ENCODE data around the gene S100A3.

S100A3 gene

DNA sequence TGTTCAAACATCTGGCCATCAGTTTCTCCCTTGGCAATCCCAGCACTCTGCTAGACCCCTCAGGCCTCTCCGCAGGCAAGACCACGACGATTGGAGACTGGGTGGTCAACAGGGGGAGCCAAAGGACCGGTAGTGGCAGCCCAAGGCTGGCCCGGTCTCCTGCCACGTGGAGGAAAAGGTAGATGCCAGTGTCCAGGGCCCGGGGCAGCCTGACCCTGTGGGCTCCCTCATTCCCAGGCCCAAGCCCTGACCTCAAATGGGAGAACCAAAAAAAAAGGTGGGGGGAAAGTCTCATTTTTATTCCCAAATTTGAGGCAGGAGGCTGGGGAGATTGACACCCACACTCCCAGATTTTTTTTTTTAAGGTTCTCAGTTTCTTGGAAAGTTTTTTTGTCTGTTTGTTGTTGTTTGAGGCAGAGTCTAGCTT, 38.1 kb downstream of the S100A3 start:
- peak; percentile 50 to 52 for DNase-seq (ENCODE audit: low read depth in 2 of 2)

DNA sequence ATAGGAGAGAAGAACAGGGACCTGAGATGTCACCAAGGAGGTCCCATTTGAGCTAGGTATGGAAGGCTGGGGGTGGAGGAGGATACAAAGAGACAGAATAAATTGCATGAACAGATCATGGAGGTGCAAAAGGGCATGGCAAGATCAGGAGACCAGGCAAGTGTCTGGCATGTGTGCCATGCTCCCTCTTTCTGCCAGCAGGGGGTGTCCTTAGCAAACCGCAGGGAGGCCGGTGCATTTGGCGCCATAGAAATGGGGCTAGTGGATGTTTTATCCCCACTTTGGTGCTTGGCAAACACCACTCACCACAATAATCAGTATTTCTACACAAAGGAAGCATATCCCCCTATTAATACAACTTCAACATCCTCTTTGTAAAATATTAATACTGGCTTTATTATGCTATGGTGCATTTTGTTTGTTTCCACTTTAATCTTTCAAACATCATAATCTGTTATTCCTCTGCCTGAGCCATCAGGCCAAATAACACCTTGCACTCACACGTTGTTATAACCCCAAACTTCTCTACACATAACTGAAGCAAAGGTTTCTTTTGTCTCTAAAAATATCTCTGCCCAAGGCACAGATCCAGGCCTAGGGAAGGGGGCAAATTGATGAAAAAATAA, 39.2 kb downstream of the S100A3 start:
- DNase-seq (ENCODE audit: low read depth in 2 of 2) = no peak

DNA sequence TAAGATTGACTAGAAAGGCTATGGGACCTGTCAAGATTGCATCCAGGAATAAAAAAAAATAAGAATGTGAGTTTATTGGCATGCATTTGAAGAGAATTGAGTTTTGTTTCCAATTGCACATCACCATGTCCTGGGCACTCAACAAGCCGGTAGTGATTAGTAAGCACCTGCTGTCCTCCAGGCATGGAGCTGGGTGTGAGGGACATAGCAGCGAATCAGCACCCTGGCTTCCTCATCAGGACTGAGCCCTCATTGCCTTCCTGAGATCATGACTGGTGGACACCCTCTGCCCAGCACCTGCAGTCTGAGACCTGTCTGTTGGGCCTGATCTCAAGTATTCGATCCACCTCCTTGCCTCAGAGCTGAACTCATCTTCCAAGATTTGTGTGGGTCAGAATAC, 40.0 kb downstream of the S100A3 start:
- no peak for DNase-seq (ENCODE audit: low read depth in 2 of 2)

DNA sequence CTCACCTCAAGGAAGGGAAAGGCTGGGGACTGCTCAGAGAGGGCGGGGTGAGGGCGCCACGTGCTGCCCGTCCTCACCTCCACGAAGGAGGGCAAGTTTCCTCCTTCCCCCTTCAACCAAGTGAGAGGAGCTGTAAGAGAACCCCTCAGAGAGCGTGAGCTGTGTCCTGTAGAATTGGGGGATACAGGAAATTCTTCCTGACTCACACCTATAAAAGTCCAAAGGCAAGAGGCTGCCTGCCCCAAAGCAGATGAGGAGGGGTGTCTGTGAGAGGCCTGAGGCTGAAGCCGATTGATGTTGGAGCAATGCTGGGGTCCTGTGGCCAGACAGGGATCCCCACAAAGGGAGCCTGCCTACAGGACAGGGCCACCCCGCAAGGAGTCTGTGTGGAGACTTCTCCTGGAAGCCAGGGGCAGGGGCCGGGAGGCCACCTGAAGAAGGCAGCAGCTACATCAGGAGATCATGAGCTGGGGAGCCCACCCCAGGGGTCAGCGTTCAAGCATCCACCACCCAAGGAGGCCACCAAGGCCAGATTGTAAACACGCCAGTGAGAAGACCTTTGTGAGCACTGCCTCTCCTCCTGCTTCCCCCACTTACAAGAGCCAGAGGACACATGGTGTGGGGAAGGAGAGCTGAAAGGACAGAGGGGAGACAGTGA, 41.0 kb downstream of the S100A3 start:
- DNase-seq (ENCODE audit: low read depth in 2 of 2) = no peak

DNA sequence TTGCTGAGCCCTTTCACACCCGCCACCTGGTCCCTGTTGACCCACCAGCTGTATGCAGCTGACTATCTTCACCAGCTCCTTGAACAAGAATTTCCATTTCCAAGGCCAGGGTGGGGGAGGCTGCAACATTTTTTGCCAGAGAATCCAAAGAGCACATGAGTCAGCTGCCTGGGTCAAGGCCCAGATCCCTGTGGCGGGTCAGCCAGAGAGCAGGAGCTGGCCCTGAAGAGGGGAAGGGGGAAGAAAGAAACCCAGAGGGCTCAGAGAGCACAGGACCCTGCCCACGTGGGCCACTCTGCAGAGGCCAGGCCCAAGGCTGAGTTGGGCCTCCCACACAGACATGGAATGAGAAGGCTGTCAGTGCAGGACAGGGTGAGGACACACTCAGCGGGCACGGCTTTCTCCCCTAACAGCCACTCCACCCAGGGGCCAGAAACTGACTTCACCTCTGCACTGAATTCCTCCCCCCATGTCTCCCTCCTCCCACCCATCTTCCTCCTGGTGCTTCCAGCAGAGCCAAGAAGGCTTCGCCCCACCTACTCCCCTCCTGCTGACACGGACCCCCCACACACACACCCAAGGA, 42.1 kb downstream of the S100A3 start:
- peak; percentile 42 to 53 for DNase-seq (ENCODE audit: low read depth in 2 of 2)

DNA sequence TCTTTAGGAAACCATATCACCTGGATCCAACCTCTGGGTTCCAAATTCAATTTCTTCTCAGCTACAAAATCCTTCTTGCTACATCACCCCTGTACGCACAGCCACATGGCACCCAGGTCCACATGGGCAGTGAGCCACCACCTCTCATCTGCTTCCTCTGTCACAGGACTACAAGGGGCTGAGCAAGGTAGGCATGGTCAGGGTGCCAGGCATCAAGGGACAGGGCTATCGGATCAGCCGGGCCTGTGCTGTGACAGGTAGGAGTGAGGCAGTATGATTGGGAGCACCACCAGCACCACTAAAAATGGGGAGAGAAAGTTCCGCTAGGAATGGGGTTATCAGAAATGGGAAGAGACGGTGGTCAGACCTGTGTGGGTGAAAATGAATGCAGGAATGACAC, 42.7 kb downstream of the S100A3 start:
- no peak for DNase-seq (ENCODE audit: low read depth in 2 of 2)

DNA sequence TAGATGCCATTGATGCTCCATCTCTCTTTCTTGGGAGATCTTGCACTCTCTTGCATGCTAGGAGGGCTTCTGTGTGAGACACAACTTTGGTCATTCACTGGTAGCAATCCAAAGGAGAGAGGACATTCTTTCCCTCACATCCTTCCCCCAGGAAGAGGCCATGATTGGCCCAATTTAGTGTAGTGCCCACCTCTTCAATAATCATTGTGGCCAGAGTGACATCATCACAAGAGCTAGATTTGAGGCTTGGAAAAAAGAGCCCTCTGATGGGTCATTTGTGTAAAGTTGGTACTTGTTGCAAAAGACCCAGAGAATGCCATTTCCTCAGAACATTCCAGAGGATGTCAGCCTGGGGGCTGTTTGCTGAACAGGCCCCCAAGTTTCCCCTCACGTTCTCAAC, 43.5 kb downstream of the S100A3 start:
- no peak for DNase-seq (ENCODE audit: low read depth in 2 of 2)

DNA sequence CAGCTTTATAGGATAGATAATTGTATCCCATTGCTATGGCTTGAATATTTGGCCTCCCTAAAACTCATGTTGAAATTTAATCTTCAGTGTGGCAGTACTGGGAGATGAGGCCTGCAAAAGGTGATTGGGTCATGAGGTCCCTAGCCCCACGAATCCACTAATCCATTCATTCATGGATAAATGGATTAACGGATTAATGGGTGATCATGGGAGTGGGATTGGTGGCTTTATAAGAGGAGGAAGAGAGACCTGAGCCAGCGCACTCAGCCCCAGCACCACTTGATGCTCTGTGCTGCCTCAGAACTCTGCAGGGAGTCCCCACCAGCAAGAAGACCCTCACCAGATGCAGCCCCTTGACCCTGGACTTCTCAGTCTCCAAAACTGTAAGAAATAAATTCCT, 45.3 kb downstream of the S100A3 start:
- DNase-seq (ENCODE audit: low read depth in 2 of 2) = no peak

DNA sequence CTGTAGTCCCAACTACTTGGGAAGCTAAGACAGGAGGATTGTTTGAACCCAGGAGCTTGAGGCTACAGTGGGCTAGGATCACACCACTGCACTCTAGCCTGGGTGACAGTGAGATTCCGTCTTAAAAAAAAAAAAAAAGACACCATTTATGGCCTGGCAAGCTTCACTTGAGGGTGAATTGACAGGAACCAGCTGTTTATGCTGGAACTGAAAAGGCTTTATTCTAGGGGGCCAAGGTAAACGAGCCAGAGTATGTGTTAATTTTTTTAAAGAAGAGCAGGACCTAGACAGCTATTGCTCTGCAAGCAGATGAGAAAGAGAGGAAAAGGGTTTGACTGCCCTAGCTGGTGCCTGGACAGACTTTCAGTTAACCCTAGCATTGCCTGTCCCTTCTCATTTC, 50.3 kb downstream of the S100A3 start:
- no peak for DNase-seq (ENCODE audit: low read depth in 2 of 2)

All from fibroblast of skin of left quadriceps (primary cell).